MM.1S (cell line): ENCODE data around the gene TMOD1.

Source experiments
- CTCF ChIP-seq: fragments of 300-600 bp; sonication (generic); IDR thresholded peaks from 2 replicates; pipeline ENCODE4 v1.5.1; 2016; ENCODE audit warnings: antibody characterized with exemption, low read length, mixed read lengths
- EZH2phosphoT487 ChIP-seq: fragments of 300-600 bp; sonication (generic); IDR thresholded peaks from 2 replicates; pipeline ENCODE4 v1.6.1; 2018; ENCODE audit warnings: antibody characterized with exemption, low read length

GRCh38 chr9:97491216-97491999, 10.1 kb upstream of the TMOD1 start:
- no peak for TF ChIP-seq CTCF
- no peak for TF ChIP-seq EZH2phosphoT487
